Mesendoderm (in vitro differentiated cells): ENCODE results near the gene CCDC187.

Experiments used
- DNase-seq: peaks from one replicate; pipeline ENCODE4 v3.0.0; 2013
- H2AK5ac ChIP-seq: 2 replicates; pipeline ENCODE4 v1.6.1; 2013; ENCODE audit warnings: low read length, inconsistent platforms
- H2BK120ac ChIP-seq: 2 replicates; pipeline ENCODE4 v1.6.1; 2013; ENCODE audit warnings: low read depth, mild to moderate bottlenecking, low read length, moderate library complexity, mixed read lengths
- H2BK15ac ChIP-seq: replicated peaks from 2 replicates; pipeline ENCODE4 v1.6.1; 2013; ENCODE audit warnings: low read depth, mild to moderate bottlenecking, moderate library complexity
- H2BK5ac ChIP-seq: 2 replicates; pipeline ENCODE4 v1.6.1; 2013; ENCODE audit warnings: low read length, inconsistent platforms
- H3K18ac ChIP-seq: 2 replicates; pipeline ENCODE4 v1.6.1; 2013; ENCODE audit warnings: mild to moderate bottlenecking, low read length, mixed read lengths
- H3K23ac ChIP-seq: one replicate; pipeline ENCODE4 v1.6.1; 2013; ENCODE audit warnings: low read length
- H3K27ac ChIP-seq: 2 replicates; pipeline ENCODE4 v1.5.1; 2013; ENCODE audit warnings: low read depth, mild to moderate bottlenecking, inconsistent platforms, low read length, moderate library complexity
- H3K27me3 ChIP-seq: 2 replicates; pipeline ENCODE4 v1.6.1; 2013; ENCODE audit warnings: low read length, control low read depth, mild to moderate bottlenecking, inconsistent platforms; ENCODE audit not compliant: insufficient read depth, poor library complexity
- H3K36me3 ChIP-seq: 2 replicates; pipeline ENCODE4 v1.6.1; 2013; ENCODE audit warnings: low read length, inconsistent platforms; ENCODE audit not compliant: control insufficient read depth, insufficient read depth
- H3K4ac ChIP-seq: one replicate; pipeline ENCODE4 v1.6.1; 2013; ENCODE audit warnings: low read depth, mild to moderate bottlenecking, low read length, moderate library complexity
- H3K4me1 ChIP-seq: 2 replicates; pipeline ENCODE4 v1.6.1; 2013; ENCODE audit warnings: low read depth, low read length, inconsistent platforms; ENCODE audit not compliant: control insufficient read depth
- H3K4me2 ChIP-seq: 2 replicates; pipeline ENCODE4 v1.6.1; 2013; ENCODE audit warnings: low read length
- H3K4me3 ChIP-seq: 2 replicates; pipeline ENCODE4 v1.5.1; 2013; ENCODE audit warnings: mild to moderate bottlenecking, low read length
- H3K56ac ChIP-seq: one replicate; pipeline ENCODE4 v1.6.1; 2013; ENCODE audit warnings: low read length
- H3K79me1 ChIP-seq: 2 replicates; pipeline ENCODE4 v1.6.1; 2013; ENCODE audit warnings: low read length, inconsistent platforms
- H3K79me2 ChIP-seq: 2 replicates; pipeline ENCODE4 v1.6.1; 2013; ENCODE audit warnings: mild to moderate bottlenecking, low read length; ENCODE audit not compliant: control insufficient read depth, insufficient read depth
- H3K9ac ChIP-seq: 2 replicates; pipeline ENCODE4 v1.6.1; 2013; ENCODE audit warnings: low read length, inconsistent platforms
- H4K5ac ChIP-seq: one replicate; pipeline ENCODE4 v1.6.1; 2013; ENCODE audit warnings: low read length
- H4K8ac ChIP-seq: one replicate; pipeline ENCODE4 v1.6.1; 2013; ENCODE audit warnings: low read depth, mild to moderate bottlenecking, control low read depth, low read length, moderate library complexity
- WGBS: extraction: QIAGEN DNeasy Blood & Tissue Kit; methylation state at CpG from one replicate; pipeline ENCODE4 v1.1.7; 2013; ENCODE audit warnings: low lambda C conversion rate, missing lambda C conversion rate; ENCODE audit not compliant: insufficient coverage; ENCODE audit errors: extremely low coverage; 5-methylcytosine and 5-hydroxymethylcytosine counted together

The CCDC187 gene

GRCh38 chr9:136225748-136226679, 77.9 kb downstream of the CCDC187 start:
- no peak overlapping the region for H3K4me3 ChIP-seq
- H2BK5ac ChIP-seq = no peak overlapping the region
- no peak overlapping the region for H3K56ac ChIP-seq
- H2BK15ac ChIP-seq = no peak overlapping the region
- H2BK120ac ChIP-seq = no peak overlapping the region
- no peak overlapping the region for H3K9ac ChIP-seq
- H4K5ac ChIP-seq = no peak overlapping the region
- H3K79me2 ChIP-seq = peaks cover 5% of the 10 kb centered on the region
- no peak overlapping the region for H3K4ac ChIP-seq
- no peaks in the 10 kb centered on the region for H3K27me3 ChIP-seq
- H3K23ac ChIP-seq = no peak overlapping the region
- H3K79me1 ChIP-seq = peaks cover 18% of the 10 kb centered on the region
- no peak overlapping the region for H3K4me2 ChIP-seq
- H3K4me1 ChIP-seq = no peaks in the 10 kb centered on the region
- H2AK5ac ChIP-seq = no peak overlapping the region
- no peaks in the 10 kb centered on the region for H3K36me3 ChIP-seq
- DNase-seq = peak; percentile 78
- no peak overlapping the region for H3K27ac ChIP-seq
- H3K18ac ChIP-seq = no peak overlapping the region
- no peak overlapping the region for H4K8ac ChIP-seq
- WGBS = no CpG with 5 or more reads among the region's 30 CpGs

DNA sequence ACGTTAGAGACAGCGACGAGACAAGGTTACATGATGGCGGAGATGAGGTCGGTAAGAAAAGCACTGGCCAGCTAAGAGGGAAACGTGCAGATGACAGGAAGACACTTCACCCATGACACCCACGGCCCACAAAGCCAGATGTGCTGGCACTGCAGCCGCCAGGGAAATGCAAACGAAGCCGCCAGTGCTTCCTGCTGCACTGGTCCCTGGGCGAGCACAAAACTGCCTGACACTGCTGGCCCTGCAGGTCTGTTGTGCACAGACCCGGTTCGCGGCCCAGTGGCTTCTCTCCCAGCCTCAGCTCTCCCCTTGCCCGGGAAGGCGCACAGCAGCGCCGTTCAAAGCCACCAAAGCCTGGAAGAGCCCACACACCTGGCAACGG, 78.5 kb downstream of the CCDC187 start:
- H3K27ac ChIP-seq = no peak overlapping the region
- H3K23ac ChIP-seq = no peak overlapping the region
- H2BK5ac ChIP-seq = no peak overlapping the region
- H3K36me3 ChIP-seq = no peaks in the 10 kb centered on the region
- H3K4me3 ChIP-seq = no peak overlapping the region
- DNase-seq = no peak
- no peak overlapping the region for H3K56ac ChIP-seq
- H2BK15ac ChIP-seq = no peak overlapping the region
- H2AK5ac ChIP-seq = no peak overlapping the region
- no peaks in the 10 kb centered on the region for H3K27me3 ChIP-seq
- no peak overlapping the region for H2BK120ac ChIP-seq
- H4K8ac ChIP-seq = no peak overlapping the region
- H3K9ac ChIP-seq = no peak overlapping the region
- H3K4me2 ChIP-seq = no peak overlapping the region
- no peak overlapping the region for H3K4ac ChIP-seq
- no peaks in the 10 kb centered on the region for H3K4me1 ChIP-seq
- no peak overlapping the region for H3K18ac ChIP-seq
- H3K79me2 ChIP-seq = peaks cover 3% of the 10 kb centered on the region
- no CpG with 5 or more reads among the region's 19 CpGs for WGBS
- peaks cover 14% of the 10 kb centered on the region for H3K79me1 ChIP-seq
- H4K5ac ChIP-seq = no peak overlapping the region

DNA sequence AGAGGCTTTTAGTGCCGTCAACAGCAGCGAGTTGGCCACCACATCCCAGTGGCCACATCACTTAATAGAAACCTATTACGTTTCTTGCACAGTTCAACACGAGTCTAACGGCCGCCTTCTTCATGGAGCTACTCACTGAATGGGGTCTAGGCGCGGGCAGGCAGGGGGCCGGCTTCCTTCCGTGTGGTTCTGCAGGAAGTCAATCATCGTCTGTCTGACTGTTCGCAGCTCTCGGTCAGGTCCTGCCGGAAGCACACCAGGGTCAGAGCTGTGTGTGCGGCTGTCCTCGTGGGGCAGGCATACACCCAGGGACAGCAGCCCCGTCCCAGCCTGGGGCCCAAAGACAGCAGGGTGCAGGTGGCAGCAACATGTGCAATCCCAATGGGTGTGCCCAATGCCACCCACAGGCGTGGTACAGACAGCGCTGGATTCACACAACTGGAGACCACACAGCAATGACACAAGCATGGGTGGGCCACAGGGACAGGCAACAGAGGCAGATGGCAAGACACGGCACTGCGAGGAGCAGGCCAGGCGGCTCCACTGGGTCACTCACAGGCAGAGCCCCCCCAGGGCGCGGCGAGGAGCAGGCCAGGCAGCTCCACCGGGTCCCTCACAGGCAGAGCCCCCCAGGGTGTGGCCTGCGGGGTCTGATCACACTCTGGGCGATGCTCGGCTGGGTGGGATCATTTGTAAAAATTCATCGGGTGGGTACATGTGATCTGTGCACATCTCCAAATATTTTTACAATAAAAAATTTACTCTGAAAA, 79.8 kb downstream of the CCDC187 start:
- no peak overlapping the region for H2BK120ac ChIP-seq
- H3K4me3 ChIP-seq = no peak overlapping the region
- no peak overlapping the region for H3K9ac ChIP-seq
- H4K5ac ChIP-seq = no peak overlapping the region
- no peak overlapping the region for H3K27ac ChIP-seq
- H3K36me3 ChIP-seq = no peaks in the 10 kb centered on the region
- H3K56ac ChIP-seq = no peak overlapping the region
- H3K4me2 ChIP-seq = no peak overlapping the region
- no peak for DNase-seq
- H4K8ac ChIP-seq = no peak overlapping the region
- no peak overlapping the region for H2AK5ac ChIP-seq
- H2BK5ac ChIP-seq = no peak overlapping the region
- no peaks in the 10 kb centered on the region for H3K27me3 ChIP-seq
- no CpG with 5 or more reads among the region's 30 CpGs for WGBS
- no peak overlapping the region for H2BK15ac ChIP-seq
- no peak overlapping the region for H3K18ac ChIP-seq
- H3K4ac ChIP-seq = no peak overlapping the region
- no peaks in the 10 kb centered on the region for H3K4me1 ChIP-seq
- no peak overlapping the region for H3K23ac ChIP-seq
- peaks cover 1% of the 10 kb centered on the region for H3K79me2 ChIP-seq
- H3K79me1 ChIP-seq = peaks cover 9% of the 10 kb centered on the region

GRCh38 chr9:136222906-136223285, 81.0 kb downstream of the CCDC187 start:
- WGBS = no CpG with 5 or more reads among the region's 13 CpGs
- Histone ChIP-seq H4K8ac (no peak overlapping the region), H4K5ac (no peak overlapping the region), H3K27ac (no peak overlapping the region), H3K23ac (no peak overlapping the region), H3K4me3 (no peak overlapping the region), H2BK15ac (no peak overlapping the region), H2AK5ac (no peak overlapping the region), H3K4me2 (no peak overlapping the region), H2BK5ac (no peak overlapping the region), H3K36me3 (no peaks in the 10 kb centered on the region), H3K4ac (no peak overlapping the region), H3K18ac (no peak overlapping the region), H3K79me2 (peaks cover 1% of the 10 kb centered on the region), H3K4me1 (no peaks in the 10 kb centered on the region), H3K79me1 (peaks cover 9% of the 10 kb centered on the region), H3K27me3 (no peaks in the 10 kb centered on the region), H3K56ac (no peak overlapping the region), H3K9ac (no peak overlapping the region), H2BK120ac (no peak overlapping the region)
- DNase-seq = no peak

DNA sequence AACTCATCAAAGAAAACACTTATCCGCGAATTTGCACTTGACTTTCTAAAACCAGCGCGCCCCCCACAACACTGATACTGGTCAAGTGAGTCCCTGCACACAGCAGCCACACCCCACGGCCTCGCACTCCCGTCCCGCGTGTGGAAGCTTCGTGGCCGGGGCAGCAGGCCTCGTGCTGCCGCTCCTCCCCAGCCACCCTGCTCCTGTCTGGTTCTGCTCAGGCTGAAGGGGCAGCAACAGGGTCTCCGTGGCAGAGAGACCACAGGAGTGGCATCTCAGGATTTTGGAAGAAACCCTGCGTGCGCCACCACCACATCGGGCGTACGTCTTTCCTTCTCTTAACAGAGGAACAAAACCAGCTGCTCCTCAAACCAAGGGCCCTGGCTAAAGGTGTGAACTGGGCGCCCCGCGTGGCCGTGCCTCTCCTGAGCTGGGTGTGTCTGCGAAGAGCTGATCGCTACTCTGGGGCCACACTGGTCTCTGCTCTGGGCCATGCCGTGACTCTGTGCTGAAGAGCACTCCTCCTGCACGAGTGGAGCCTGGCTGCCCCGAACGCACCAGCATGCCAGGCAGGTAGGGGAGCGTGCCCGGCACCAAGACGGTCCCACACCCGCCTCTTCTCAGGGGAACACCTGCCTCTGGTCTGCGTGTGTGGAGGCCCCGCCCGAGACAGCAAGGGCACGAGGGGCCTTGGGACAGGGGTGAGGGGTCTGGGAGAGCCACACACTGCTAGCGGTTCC, 81.6 kb downstream of the CCDC187 start:
- Histone ChIP-seq H3K79me1 (peaks cover 9% of the 10 kb centered on the region), H3K79me2 (peaks cover 1% of the 10 kb centered on the region), H4K5ac (no peak overlapping the region), H2AK5ac (no peak overlapping the region), H3K4ac (no peak overlapping the region), H3K9ac (no peak overlapping the region), H3K4me2 (no peak overlapping the region), H2BK15ac (no peak overlapping the region), H3K56ac (no peak overlapping the region), H3K36me3 (no peaks in the 10 kb centered on the region), H2BK5ac (no peak overlapping the region), H3K18ac (no peak overlapping the region), H3K4me3 (no peak overlapping the region), H3K4me1 (no peaks in the 10 kb centered on the region), H2BK120ac (no peak overlapping the region), H4K8ac (no peak overlapping the region), H3K23ac (no peak overlapping the region), H3K27ac (no peak overlapping the region), H3K27me3 (no peaks in the 10 kb centered on the region)
- no peak for DNase-seq
- no CpG with 5 or more reads among the region's 38 CpGs for WGBS
